ENCODE data around the gene TNPO2.

Gene TNPO2

GRCh38 chr19:12655546-12655945 lies 68.2 kb downstream of the TNPO2 start:
- in situ Hi-C loops (cut with HindIII; ENCODE audit: low sequenced_read_pairs), result no loop called here
- TF ChIP-seq, protein P1, sequence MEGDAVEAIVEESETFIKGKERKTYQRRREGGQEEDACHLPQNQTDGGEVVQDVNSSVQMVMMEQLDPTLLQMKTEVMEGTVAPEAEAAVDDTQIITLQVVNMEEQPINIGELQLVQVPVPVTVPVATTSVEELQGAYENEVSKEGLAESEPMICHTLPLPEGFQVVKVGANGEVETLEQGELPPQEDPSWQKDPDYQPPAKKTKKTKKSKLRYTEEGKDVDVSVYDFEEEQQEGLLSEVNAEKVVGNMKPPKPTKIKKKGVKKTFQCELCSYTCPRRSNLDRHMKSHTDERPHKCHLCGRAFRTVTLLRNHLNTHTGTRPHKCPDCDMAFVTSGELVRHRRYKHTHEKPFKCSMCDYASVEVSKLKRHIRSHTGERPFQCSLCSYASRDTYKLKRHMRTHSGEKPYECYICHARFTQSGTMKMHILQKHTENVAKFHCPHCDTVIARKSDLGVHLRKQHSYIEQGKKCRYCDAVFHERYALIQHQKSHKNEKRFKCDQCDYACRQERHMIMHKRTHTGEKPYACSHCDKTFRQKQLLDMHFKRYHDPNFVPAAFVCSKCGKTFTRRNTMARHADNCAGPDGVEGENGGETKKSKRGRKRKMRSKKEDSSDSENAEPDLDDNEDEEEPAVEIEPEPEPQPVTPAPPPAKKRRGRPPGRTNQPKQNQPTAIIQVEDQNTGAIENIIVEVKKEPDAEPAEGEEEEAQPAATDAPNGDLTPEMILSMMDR (IDR thresholded peaks at IDR 0.05; ENCODE audit: low read depth, low read length, missing control alignments), result no peak
- DNase-seq (ENCODE audit: low read depth), result no peak
- no peak overlapping the region for H3K4me3 ChIP-seq (ENCODE audit: low read depth, low read length)

DNA sequence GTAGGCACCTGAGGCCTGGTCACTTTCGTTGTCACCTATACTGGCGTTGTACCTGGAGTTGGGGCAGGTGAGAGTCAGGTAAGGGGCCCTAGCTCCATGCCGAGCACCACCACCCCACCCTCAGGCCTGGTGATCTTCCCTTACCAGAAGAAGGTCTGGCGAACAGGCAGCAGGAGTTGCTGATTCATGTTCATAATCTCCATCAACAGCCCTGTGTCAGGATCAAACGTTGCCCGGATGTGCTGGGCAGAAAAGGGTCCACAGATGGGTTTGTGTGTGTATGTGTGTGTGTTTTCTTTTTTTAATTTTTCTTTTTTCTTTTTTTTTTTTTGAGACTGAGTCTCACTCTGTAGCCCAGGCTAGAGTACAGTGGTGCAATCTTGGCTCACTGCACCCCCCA lies 71.5 kb downstream of the TNPO2 start:
- H3K4me3 ChIP-seq (ENCODE audit: low read depth, low read length), result no peak overlapping the region

GRCh38 chr19:12649941-12650340 lies 73.8 kb downstream of the TNPO2 start:
- in situ Hi-C loops (cut with HindIII; ENCODE audit: low sequenced_read_pairs), result no loop called here
- no peak overlapping the region for H3K4me3 ChIP-seq (ENCODE audit: low read depth, low read length)
- TF ChIP-seq, protein P1 (IDR thresholded peaks at IDR 0.05; ENCODE audit: low read depth, low read length, missing control alignments), result no peak
- no peak for DNase-seq (ENCODE audit: low read depth)

More for the DNA sequence above, 71.5 kb downstream of the TNPO2 start:
- TF ChIP-seq, protein P1 (IDR thresholded peaks at IDR 0.05; ENCODE audit: low read depth, low read length, missing control alignments), result no peak
- in situ Hi-C loops (cut with HindIII; ENCODE audit: low sequenced_read_pairs), result no loop called here
- no peak for DNase-seq (ENCODE audit: low read depth)

Measured in astrocyte of the cerebellum (primary cell).